NCI-H187 (cell line): ENCODE measurements around the gene DCHS1.
A peak's percentile ranks its signal among the peaks of the same experiment; 100 is the strongest.

Source experiments
- DNase-seq, 2 experiments: peaks; one replicate each; lab custom pipeline; 2025; lab: John Stamatoyannopoulos, UW

DCHS1 gene

DNA sequence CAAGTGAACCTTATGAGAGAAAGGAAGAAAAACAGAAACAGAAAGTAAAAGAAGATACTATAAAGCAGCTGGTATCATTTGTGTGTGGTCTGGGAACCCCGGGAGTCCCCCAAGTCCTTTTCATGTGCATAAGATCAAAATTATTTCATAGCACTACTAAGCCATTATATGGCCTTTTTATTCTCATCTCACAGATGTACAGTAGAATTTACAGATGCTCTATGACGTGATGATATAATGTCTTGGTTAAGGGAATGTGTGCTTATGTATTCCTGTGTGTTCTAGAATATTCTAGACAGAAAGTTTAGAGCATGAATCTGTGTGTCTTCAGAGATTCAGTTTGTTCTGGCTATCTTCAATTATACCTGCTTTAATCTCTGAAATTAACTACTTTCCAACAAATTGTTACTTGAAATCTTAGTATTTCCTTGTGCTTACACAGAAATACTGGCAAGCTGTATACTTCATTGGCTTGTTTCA, 27.8 kb downstream of the DCHS1 start:
- no peak for DNase-seq

DNA sequence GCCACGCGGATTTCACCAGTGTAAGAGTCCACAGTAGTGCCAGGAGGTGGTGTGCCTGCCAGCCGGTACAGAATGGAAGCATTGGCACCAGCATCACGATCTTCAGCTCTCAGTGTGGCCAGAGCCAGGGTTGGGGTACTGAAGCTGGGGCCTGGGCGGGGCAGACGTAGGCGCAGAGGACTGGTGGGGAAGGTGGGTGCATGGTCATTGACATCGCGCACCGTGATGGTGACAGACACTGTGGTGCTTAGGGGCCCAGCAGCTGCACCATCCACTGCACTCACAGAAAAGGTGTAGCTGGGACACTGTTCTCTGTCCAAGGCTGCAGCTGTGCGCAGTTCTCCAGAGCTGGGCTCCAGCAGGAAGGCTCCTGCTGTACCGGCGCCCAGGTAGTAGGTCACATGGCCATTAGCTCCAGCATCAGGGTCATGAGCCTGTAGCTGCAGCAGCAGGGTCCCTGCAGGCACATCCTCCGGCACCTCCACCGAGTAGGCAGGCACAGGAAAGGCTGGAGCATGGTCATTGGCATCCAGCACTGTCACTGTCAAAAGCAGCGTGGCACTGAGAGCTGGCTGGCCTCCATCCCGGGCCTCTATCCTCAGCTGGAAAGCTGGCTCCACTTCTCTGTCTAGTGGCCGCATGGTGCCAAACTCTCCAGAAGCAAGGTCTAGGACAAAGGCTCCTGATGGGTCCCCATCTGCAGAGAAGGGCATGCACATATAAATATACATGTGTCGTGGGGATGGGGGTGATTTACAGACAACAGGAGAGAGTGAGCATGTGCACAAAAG, 28.4 kb downstream of the DCHS1 start:
- DNase-seq = no peak

- DNase-seq = no peak
Observed at GRCh38 chr11:6625832-6626420, 29.7 kb downstream of the DCHS1 start.

DNA sequence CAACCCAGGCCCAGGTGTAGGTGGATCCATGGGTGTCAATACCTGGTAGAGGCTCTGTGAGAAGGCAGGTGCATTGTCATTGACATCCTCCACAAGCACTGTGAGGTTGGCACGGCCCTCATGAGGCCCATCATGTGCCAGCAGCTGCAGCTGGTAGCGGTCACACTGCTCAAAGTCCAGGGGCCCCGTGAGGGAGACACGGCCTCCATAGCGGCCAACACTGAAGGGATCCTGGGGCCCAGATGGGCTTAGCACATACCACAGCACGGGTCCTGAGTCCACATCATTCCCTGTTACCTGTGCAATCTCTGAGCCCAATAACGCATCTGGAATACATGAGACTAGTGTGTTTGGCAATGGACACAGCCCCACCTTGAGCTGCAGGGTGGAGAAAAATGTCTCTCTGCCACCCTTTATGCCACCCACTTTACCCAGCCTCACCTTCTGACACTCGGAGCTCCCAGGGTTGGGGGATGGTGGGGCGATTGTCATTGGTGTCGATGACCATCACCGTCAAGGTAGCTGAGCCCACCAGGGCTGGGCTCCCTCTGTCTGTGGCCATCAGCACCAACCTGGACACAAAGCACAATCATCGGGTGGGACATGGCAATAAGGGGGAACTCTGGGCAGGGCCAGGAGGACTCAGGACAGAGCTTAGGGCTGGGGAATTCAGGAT, 30.3 kb downstream of the DCHS1 start:
- no peak for DNase-seq

DNA sequence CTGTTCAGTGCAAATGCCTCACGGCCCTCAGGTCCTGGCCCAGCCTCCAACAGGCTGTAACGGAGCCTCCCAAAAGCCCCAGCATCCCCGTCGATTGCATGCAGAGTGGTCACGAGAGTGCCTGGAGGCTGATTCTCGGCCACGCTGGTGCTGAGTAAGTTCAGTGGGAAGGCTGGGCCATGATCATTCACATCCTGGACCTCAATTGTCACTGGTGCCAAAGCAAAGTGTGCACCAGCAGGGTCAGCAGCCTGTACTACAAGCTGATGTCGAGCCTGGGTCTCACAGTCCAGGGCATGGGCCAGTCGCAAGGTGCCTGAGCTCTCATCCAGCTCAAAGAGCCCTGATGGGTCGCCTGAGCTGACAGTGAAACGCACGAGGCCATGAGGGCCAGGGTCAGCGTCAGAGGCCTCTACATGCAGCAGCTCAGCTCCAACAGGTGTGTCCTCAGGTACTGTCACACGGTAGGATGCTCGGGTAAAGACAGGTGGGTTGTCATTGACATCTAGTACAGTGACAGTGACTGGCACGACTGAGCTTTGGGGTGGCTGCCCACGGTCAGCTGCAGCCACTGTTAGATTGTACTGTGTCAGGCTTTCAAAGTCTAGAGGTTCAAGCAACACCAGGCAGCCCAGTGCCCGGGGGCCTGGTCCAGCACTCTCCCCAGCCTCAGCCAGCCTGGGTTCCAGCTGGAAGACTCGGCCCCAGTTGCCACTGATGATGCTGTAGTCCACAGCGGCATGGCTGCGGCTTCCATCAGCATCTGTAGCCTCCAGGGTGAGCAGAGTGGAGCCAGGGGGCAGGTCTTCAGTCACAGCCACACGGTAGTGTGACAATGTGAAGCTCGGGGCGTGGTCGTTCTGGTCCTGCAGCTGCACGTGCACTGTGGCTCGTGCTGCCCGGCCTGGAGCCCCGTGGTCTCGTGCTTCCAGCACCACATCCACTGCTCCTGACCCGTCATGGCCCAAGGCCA, 31.9 kb downstream of the DCHS1 start:
- DNase-seq = no peak

DNA sequence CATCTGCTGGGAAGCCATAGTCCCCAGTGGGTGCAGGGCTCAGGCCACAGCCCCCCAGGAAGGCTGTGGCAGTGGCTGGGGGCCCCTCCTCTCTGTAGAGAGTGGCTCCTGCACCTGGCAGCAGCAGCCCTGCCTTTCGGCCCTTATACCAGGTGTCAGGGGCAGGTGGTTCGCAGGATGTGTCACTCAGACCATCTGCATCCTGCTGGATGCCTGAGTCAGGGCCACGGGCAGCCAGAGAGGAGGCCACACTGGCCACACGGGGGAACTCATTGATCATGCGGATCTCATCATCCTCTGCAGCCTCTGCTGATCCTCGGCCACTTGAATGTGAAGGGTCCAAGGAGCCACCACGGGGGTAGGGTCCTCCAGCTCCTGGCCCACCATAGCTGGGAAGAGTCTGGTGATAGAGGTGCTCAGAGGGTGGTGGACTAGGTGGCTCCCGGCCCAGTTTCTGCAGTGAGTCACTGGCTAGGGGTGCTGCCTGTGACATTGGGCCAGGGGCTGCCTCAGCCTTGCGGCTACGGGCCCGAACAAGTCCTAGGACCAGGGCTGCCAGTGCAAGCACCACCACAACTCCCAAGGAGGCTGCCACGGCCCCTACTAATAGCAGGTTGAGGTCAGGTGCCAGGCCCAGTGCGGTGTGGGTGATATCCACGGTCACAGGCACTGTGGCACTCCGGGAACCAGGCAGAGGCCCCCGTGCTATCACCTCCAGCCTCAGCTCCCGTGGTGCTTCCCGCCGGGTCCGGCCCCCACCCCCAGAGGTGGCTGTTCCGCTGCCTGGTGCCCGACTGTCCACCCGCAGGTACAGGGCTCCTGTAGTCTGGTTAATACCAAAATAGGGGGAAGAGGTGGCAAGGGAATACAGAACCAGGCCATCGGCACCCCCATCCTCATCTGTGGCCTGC, 33.1 kb downstream of the DCHS1 start:
- no peak for DNase-seq

DNA sequence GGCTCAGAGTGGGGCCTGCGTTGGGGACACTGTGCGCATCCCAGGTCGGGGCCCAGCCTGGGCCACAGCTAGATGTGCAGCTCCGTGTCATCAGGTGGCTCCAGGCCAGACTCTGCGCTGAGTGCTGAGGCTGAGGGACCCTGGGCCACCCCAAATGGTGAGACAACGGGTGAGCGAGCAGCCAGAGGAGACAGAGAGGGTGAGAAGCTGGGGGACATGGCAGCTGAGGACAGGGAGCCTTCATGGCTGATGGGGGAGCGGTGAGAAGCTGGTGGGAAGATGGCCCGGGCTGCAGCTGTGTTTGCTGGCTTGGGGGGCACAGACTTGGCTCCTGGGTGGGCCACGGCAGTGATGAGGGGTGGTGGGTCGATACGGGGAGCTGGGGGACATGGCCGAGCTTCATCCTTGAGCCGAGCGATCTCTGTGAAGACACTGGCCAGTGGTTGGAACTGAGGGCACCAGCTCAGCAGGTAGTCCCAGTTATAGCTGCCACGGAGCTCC, 33.8 kb downstream of the DCHS1 start:
- no peak for DNase-seq

GRCh38 chr11:6620636-6621035, 35.0 kb downstream of the DCHS1 start:
- DNase-seq = no peak

DNA sequence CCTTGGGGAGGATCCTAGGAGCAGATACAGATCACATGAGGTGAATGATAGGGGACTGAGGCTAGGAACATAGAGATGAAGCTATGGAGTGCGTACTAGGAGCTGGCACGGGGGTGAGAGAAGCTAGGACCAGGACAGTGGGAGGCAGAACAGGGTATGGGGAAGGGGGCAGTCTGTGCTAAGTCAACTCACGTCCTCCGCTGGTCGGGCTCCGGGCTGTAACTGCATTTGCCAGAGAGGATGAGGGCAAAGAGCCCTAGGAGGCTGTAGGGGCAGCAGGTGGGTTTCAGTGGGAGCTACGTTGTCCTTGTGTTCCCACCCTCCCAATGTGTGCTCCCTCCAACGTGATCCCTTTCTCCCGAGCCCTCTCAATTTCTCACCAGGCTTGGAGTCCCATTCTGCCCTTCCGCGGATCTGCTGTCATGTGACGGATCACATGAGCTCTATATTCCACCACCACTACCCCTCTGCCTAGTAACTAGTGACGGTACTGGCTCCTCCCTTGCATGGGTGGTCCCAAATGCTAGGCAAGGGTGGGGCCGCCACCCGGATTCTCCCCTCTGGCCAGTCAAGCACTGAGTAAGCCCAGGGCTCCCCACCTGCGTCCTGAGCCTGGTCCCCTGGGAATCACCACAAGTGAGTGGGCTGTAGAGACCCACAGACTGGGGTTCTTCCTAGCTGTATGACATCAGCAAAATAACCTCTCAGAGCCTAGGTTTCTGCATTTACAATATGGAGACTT, 36.4 kb downstream of the DCHS1 start, which contains the start of gene TPP1:
TSS of gene TPP1 (minus strand) at position 419 of the 742 bp plus-strand sequence. CDS start at position 397, 22 bp downstream.
- DNase-seq = peak; percentile 81

GRCh38 chr11:6618117-6619003, 37.2 kb downstream of the DCHS1 start:
- DNase-seq = no peak

- DNase-seq = no peak
Observed at GRCh38 chr11:6617315-6617781, 38.3 kb downstream of the DCHS1 start.

- DNase-seq = no peak
Observed at GRCh38 chr11:6616596-6617250, 38.9 kb downstream of the DCHS1 start.

DNA sequence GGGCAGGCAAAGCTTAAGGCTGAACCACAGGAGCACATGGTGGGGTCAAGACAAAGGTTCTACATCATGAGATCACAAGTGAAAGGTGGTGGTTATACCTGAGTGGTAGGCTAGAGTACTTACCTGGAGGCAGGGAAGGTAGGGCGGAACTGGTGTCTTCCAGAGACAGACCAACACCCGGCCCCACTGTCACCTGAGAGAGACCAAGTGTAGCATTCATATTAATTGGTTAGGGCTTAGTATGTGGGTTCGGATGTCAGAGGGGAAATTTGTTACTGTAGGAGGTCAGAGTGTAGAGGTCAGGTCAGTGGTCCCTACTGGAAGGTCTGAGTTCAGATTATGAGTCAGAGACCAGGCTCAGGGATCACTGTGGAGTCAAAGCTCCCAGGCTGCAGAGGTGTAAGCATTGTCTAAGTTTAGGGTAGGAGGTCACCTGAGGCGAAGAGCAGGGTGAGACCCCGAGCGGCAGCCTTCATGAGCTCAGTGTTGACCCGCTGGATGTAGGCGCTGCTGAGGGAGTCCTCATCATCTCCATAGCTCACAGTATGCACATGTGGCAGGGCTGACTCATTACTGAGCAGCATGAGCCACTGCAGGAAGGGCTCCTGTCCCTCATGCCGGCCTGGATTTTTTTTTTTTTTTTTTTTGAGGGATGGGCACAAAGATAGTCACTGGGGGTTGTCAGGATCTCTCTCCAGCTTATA, 39.6 kb downstream of the DCHS1 start:
- no peak for DNase-seq

DNA sequence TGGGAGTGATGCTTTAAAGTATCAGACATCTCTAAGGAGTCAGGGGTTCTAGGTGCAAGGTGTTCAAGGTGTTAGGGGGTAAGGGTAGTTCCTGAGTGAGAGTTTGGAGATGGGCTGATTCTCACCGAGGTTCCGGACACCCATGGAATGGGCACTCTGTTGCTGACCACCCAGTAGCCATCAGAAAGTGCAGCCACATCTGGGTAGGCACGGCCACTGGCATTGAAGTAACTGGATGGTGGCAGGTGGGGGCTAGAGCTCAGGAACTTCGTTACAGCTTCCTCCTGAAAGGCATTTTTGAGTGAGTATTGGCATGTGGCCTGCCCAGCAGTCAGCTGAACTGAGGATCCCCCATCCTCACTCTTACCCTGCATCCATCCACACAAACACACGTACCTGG, 40.6 kb downstream of the DCHS1 start:
- no peak for DNase-seq

GRCh38 chr11:6614446-6614845, 41.2 kb downstream of the DCHS1 start:
- DNase-seq = no peak

DNA sequence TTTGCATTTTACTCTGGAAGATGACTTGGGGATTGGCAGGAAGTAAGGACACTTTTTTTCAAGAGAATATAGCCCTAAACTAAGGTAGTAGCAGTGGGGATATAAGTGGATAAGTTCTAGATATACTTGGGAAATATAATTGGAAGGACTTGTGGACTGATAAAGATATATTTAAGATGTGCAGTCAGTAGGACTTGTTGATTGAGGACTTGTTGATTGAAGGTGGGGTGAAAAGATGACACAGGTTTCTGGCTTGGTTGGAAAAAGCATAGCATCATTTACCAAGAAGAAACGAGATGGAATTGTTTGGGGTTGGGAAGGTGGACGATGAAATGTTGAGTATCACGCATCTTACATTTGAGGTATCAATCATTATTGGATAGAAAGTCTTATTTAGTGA, 42.1 kb downstream of the DCHS1 start:
- no peak for DNase-seq
